OCI-LY7 (cell line): ENCODE data around the gene MEMO1.

Source experiments
- CTCF ChIP-seq: fragments of 200-600 bp; sonication (generic); conservative IDR thresholded peaks from 2 replicates; pipeline ENCODE4 v1.5.1; 2014; ENCODE audit warnings: mild to moderate bottlenecking, antibody characterized with exemption, low read length, moderate library complexity, mixed read lengths
- EZH2phosphoT487 ChIP-seq: fragments of 200-600 bp; sonication (generic); IDR thresholded peaks from 2 replicates; pipeline ENCODE4 v1.6.1; 2018; ENCODE audit warnings: low read depth, borderline replicate concordance, mild to moderate bottlenecking, mixed run types, antibody characterized with exemption, low read length, moderate library complexity, mixed read lengths

GRCh38 chr2:31998731-31999383 lies 12.0 kb downstream of the MEMO1 start:
- no peak for TF ChIP-seq CTCF
- TF ChIP-seq EZH2phosphoT487: no peak
